Measurements from ENCODE around the gene SULT1C2.

DNA sequence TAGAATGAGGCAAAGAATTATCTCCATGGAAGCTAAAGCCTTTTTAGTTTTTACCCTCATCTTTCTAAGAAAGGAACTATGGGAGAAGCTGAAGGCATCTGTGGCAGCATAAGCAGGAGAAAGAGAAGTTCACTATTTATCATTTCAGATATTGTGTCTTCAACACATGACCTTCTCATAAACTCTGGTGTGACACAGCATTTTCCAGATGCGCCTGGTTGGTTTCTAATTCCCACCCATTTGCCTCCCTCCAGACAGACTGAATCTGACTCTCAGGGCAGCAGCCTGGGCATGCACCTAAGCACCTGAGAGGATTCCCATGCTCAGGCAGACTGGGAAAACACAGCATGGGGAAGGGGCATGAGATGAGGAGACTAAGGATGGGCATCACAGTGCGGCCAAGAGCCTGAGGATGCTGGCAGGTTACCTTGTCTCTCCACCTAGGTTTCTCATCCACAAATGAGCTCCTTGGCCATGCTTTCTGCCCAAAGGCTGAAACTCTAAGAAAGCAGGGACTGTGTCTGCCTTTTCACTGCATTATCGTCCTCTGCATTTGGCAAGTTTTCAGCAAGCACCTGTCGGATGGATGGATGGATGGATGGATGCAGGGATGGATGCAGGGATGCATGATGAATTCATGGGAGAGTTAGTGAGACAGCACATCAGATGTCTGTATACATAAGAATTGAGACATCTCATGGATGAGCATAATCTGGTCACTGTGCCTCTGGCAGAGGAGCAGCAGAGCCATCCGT lies 60.3 kb downstream of the SULT1C2 start:
- TF ChIP-seq, protein P1, sequence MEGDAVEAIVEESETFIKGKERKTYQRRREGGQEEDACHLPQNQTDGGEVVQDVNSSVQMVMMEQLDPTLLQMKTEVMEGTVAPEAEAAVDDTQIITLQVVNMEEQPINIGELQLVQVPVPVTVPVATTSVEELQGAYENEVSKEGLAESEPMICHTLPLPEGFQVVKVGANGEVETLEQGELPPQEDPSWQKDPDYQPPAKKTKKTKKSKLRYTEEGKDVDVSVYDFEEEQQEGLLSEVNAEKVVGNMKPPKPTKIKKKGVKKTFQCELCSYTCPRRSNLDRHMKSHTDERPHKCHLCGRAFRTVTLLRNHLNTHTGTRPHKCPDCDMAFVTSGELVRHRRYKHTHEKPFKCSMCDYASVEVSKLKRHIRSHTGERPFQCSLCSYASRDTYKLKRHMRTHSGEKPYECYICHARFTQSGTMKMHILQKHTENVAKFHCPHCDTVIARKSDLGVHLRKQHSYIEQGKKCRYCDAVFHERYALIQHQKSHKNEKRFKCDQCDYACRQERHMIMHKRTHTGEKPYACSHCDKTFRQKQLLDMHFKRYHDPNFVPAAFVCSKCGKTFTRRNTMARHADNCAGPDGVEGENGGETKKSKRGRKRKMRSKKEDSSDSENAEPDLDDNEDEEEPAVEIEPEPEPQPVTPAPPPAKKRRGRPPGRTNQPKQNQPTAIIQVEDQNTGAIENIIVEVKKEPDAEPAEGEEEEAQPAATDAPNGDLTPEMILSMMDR (IDR thresholded peaks at IDR 0.05; ENCODE audit: low read depth, low read length, poor library complexity, severe bottlenecking): no peak
- TF ChIP-seq EZH2phosphoT487 (IDR thresholded peaks at IDR 0.05; ENCODE audit: borderline replicate concordance, low read length): no peak
